Thymus (tissue), 11 donors: Measurements from ENCODE around the gene SEMA6A. TPM values are rescaled to one million over a fixed set of nuclear protein-coding genes. Genes with fewer than 3 reads are reported as not detected.

ENCODE experiments used
- DNase-seq, 9 donors: peaks; one replicate each; pipeline ENCODE4 v3.0.0-alpha.2; 2013; ENCODE audit warnings: low spot score in 9 of 9, low read depth in 6 of 9, missing footprints in 1 of 9
- H3K27ac ChIP-seq, 2 donors: one replicate each; pipeline ENCODE4 v1.5.1; 2013; ENCODE audit warnings: control low read depth in 1 of 2, low read depth in 1 of 2, low read length in 1 of 2, mild to moderate bottlenecking in 1 of 2, moderate library complexity in 1 of 2
- H3K27me3 ChIP-seq, 2 donors: one replicate each; pipeline ENCODE4 v1.5.1; 2013; ENCODE audit warnings: low read length in 1 of 2; ENCODE audit not compliant: control insufficient read depth in 2 of 2, insufficient read depth in 1 of 2
- H3K36me3 ChIP-seq, 2 donors: one replicate each; pipeline ENCODE4 v1.5.1; 2013; ENCODE audit warnings: low read length in 1 of 2, mild to moderate bottlenecking in 1 of 2, moderate library complexity in 1 of 2; ENCODE audit not compliant: control insufficient read depth in 2 of 2, insufficient read depth in 2 of 2
- H3K4me1 ChIP-seq, 2 donors: one replicate each; pipeline ENCODE4 v1.5.1; 2013; ENCODE audit warnings: low read length in 2 of 2; ENCODE audit not compliant: control insufficient read depth in 2 of 2, insufficient read depth in 2 of 2
- H3K4me3 ChIP-seq, 2 donors: one replicate each; pipeline ENCODE4 v1.5.1; 2013; ENCODE audit warnings: low read length in 2 of 2, control low read depth in 1 of 2, mild to moderate bottlenecking in 1 of 2
- H3K9me3 ChIP-seq, 2 donors: one replicate each; pipeline ENCODE4 v1.5.1; 2013; ENCODE audit warnings: low read length in 1 of 2, mild to moderate bottlenecking in 1 of 2; ENCODE audit not compliant: control insufficient read depth in 2 of 2, insufficient read depth in 1 of 2
- WGBS: extraction: QIAGEN DNeasy Blood & Tissue Kit; methylation state at CpG from one replicate; pipeline ENCODE4 v1.1.7; 2013; 5-methylcytosine and 5-hydroxymethylcytosine counted together
- polyA plus RNA-seq: library from polyadenylated mRNA; stranded (reverse); fragments of 200-250 nt; gene quantifications from one replicate; pipeline ENCODE4 v1.2.3, GENCODE V29; 2013
- total RNA-seq: library from RNA; stranded (reverse); fragments of 120-200 nt; gene quantifications from one replicate; pipeline ENCODE4 v1.2.4, GENCODE V29; 2013
- donor health status: healthy.

The SEMA6A gene
- total and polyA plus RNA-seq, 2 donors, result 3.6 to 6.2 TPM

GRCh38 chr5:116604805-116605204, 30.2 kb upstream of the SEMA6A start:
- Histone ChIP-seq H3K36me3 (no peaks in the 10 kb centered on the region), H3K27me3 (no peaks in the 10 kb centered on the region), H3K4me3 (no peak overlapping the region), H3K4me1 (no peaks in the 10 kb centered on the region), H3K9me3 (no peaks in the 10 kb centered on the region), H3K27ac (no peak overlapping the region)
- no peak for DNase-seq
- 80% methylated on average over 4 of the region's 4 CpGs for WGBS

GRCh38 chr5:116600876-116601275, 26.3 kb upstream of the SEMA6A start:
- no peaks in the 10 kb centered on the region for H3K36me3 ChIP-seq
- no peaks in the 10 kb centered on the region for H3K9me3 ChIP-seq
- DNase-seq, result no peak
- 92% methylated on average over 3 of the region's 3 CpGs for WGBS
- H3K4me3 ChIP-seq, result no peak overlapping the region
- no peak overlapping the region for H3K27ac ChIP-seq
- no peaks in the 10 kb centered on the region for H3K4me1 ChIP-seq
- no peaks in the 10 kb centered on the region for H3K27me3 ChIP-seq

GRCh38 chr5:116598911-116599310, 24.3 kb upstream of the SEMA6A start:
- no peaks in the 10 kb centered on the region for H3K36me3 ChIP-seq
- H3K4me3 ChIP-seq, result no peak overlapping the region
- no peaks in the 10 kb centered on the region for H3K27me3 ChIP-seq
- no peaks in the 10 kb centered on the region for H3K9me3 ChIP-seq
- DNase-seq, result no peak
- WGBS, result 99% methylated on average over 1 of the region's 1 CpG
- H3K4me1 ChIP-seq, result no peaks in the 10 kb centered on the region
- no peak overlapping the region for H3K27ac ChIP-seq

DNA sequence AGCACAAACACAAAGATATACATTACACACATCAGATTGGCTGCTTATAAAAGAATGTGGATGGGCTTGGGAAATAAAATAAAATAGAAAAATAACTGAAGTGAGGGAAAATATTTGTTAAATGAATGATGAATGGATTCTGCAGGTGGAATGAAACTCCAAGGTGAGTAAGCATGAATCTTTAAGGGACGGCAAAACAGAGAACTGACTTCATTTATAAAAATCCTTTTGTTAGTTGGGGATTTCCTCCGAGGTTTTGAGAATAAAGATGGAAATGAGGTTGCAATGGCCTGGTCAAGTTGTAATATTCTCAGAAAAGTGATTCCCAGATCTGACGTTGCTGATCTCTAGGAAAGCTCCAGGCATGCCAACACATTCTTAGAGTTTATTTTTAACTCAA, 20.9 kb upstream of the SEMA6A start:
- H3K27ac ChIP-seq, result no peak overlapping the region
- H3K9me3 ChIP-seq, result no peaks in the 10 kb centered on the region
- no peaks in the 10 kb centered on the region for H3K27me3 ChIP-seq
- no peaks in the 10 kb centered on the region for H3K4me1 ChIP-seq
- H3K4me3 ChIP-seq, result no peak overlapping the region
- 93% methylated on average over 3 of the region's 3 CpGs for WGBS
- DNase-seq, result no peak
- H3K36me3 ChIP-seq, result no peaks in the 10 kb centered on the region

DNA sequence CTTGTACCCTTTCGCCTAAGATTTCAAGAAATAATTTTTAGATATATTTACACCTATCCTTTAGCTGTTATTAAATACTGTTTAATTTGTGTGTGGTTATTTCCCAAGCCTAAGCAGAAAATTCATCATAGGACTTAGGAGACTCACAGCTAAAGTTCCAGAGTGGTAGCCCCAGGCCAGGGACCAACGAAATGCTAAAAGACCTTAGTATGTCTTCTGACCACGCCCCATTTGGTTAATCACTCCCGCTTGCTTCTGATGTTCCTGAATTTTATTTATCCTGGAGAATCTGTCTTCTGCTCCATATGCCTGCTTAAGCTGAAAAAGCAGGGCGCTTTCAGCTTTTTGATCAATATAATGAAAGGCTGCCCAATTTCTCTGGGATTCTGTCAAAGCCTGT, 18.7 kb upstream of the SEMA6A start:
- H3K36me3 ChIP-seq, result no peaks in the 10 kb centered on the region
- no peaks in the 10 kb centered on the region for H3K9me3 ChIP-seq
- no peaks in the 10 kb centered on the region for H3K4me1 ChIP-seq
- no peak for DNase-seq
- no peak overlapping the region for H3K27ac ChIP-seq
- no peaks in the 10 kb centered on the region for H3K27me3 ChIP-seq
- 94% methylated on average over 5 of the region's 5 CpGs for WGBS
- no peak overlapping the region for H3K4me3 ChIP-seq

- H3K9me3 ChIP-seq, result no peaks in the 10 kb centered on the region
- H3K27me3 ChIP-seq, result peaks cover 0 to 2% of the 10 kb centered on the region in 2 donors
- no peak overlapping the region for H3K4me3 ChIP-seq
- no peak for DNase-seq
- no peak overlapping the region for H3K27ac ChIP-seq
- 93% methylated on average over 3 of the region's 3 CpGs for WGBS
- no peaks in the 10 kb centered on the region for H3K36me3 ChIP-seq
- no peaks in the 10 kb centered on the region for H3K4me1 ChIP-seq
Observed at GRCh38 chr5:116585227-116585626, 10.6 kb upstream of the SEMA6A start.

DNA sequence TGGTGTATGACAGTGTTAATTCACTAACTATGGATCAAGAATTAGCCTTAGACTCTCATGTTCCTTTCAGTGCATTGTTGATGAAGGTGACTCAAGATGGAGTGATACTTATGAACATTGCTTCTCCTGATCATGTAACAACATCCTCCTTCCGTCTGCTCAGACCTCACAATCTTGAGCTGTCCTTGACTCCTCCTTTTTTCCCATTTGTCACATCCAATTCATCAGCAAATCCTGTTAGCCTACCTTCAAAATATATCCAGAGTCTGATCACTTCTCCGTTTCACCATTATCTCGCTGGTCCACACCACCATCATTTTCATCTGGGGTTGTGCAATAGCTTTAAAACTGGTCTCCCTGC, 9.2 kb upstream of the SEMA6A start:
- 93% methylated on average over 3 of the region's 3 CpGs for WGBS
- Histone ChIP-seq H3K36me3 (no peaks in the 10 kb centered on the region), H3K27me3 (peaks cover 0 to 4% of the 10 kb centered on the region in 2 donors), H3K27ac (peak overlapping the region in 1 of 2 donors; percentile 21), H3K4me1 (no peaks in the 10 kb centered on the region), H3K9me3 (no peaks in the 10 kb centered on the region), H3K4me3 (no peak overlapping the region)
- DNase-seq, result no peak

- DNase-seq, result no peak
- Histone ChIP-seq H3K27ac (peak overlapping the region in 1 of 2 donors; percentile 21), H3K4me1 (no peaks in the 10 kb centered on the region), H3K27me3 (peaks cover 0 to 5% of the 10 kb centered on the region in 2 donors), H3K9me3 (no peaks in the 10 kb centered on the region), H3K36me3 (no peaks in the 10 kb centered on the region), H3K4me3 (no peak overlapping the region)
Observed at GRCh38 chr5:116583085-116583861, 8.7 kb upstream of the SEMA6A start.

DNA sequence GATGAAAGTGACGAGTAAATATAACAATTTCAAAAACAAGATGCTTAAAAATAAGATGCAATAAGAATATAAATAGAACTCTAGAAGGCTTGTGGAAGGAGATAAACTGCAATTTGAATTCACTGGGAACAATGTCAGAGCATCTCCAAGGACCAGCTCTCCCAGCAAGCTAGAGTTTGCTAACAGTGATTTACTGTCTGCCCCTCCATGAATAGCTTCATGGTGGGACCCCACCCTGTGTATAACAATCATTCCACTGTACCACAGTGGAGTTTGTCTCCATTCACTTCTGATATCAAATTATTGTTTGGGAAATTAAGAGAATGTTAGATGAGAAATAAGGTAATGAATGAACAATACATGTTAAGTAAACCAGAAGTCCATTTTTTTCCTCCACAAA, 7.3 kb upstream of the SEMA6A start:
- no peaks in the 10 kb centered on the region for H3K36me3 ChIP-seq
- H3K4me1 ChIP-seq, result no peaks in the 10 kb centered on the region
- WGBS, result 43% methylated on average over 1 of the region's 1 CpG
- H3K27me3 ChIP-seq, result peaks cover 6 to 18% of the 10 kb centered on the region in 2 donors
- DNase-seq, result no peak
- no peak overlapping the region for H3K4me3 ChIP-seq
- no peak overlapping the region for H3K27ac ChIP-seq
- no peaks in the 10 kb centered on the region for H3K9me3 ChIP-seq
